ENCODE data around the gene TMEM120B.
A peak's percentile ranks its signal among the peaks of the same experiment; 100 is the strongest.

The TMEM120B gene

DNA sequence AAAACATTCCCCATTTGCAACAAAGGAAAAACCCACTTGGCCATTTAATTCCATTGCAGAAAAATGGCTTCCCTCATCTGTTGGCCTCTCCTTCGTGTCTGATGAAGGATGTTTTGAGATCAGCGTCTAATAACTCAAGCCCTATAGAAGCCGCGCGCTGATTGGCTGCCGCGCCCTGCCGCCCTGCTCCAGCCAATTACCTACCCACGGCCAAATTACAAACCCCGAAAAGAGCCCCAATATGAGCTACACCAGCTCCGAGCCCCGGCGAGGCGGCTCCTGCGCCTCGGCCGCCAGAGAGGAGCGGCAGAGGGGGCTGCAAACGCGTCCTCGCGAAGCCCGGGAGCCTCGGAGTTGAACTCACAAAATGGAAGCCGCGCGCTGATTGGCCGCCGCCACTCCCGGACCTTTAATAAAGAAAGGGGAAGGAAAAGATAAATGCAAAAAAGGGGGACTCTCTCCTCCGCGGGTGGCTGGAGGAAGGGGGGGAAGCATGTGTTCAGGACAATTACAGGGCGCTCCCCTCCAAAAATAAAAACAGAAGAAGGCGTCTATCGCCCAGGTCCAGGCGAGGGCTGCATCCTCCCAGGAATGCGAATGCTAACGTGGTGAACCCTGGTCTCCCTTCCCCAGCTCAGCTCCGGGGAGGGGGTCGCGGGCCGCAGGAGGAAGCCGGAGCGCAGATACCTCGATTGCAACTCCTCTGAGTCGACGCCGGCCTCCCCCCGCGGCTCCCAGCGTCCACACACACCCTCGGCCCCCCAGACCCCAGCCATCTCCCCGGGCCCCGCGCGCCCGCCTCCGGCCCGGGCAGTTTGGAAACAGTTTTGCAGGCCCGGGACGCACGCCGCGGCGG, 90.5 kb downstream of the TMEM120B start:
- DNase-seq (ENCODE audit: low read depth in 1 of 2, low spot score in 1 of 2): peak; percentile 66 to 67

DNA sequence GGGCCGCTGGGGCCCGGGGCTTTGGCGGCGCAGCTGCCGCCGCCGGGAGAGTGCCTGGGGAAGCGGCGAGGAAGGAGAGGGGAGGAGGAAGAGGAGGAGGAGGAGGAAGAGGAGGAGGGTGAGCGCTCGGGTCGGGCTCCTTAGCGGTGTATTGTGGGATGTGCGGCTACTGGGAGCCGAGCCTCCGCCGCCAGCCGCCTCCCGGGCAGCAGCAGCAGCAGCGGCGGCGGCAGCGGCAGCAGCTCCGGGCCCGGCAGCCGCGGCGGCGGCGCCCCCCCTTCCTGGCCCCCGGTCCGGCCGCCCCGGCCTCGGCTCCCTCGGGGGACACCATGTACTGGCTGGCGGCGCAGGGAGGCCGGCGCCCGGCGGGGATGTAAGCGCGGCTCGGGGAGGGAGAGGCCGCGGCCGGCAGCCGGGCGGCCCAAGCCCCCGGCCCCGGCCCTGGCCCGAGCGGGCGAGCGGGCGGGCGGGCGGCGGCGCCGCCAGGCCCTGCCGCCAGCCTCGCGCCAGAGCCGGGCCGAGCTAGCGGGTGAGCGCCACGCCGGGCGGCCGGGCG, 91.4 kb downstream of the TMEM120B start, which contains the start of gene SETD1B:
Gene SETD1B (plus strand): TSS at position 149 of the 556 bp plus-strand sequence. CDS start 729 bp downstream, outside the sequence.
- DNase-seq (ENCODE audit: low read depth in 1 of 2, low spot score in 1 of 2): no peak

DNA sequence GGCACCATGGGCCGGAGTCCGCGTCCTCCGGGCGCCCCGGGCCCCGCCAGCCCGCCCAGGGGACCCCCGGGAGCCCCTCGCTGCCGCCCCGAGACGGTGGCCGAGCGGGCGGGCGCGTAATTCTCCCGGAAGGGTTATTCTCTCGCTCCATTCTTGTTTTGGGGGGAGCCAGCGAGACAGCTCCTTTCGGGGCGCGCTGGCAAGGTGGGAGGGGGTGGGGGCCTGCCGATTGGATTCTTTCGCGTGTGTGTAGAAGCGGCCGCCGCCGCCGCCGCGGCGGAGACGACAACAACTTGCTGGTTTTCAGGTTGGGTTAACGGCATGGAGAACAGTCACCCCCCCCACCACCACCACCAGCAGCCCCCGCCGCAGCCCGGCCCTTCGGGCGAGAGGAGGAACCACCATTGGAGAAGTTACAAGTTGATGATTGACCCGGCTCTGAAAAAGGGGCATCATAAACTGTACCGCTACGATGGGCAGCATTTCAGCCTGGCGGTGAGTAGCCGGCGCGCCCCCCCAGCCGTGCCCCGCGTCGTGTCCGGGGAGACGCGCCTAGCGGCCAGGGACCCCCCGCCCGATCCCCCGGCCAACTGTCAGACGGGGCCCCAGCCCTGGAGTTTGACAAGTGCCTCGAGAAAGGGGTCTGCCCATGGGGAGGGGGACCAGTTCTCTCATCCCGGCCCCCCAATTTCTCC, 92.0 kb downstream of the TMEM120B start:
- peak in 1 of 2 donors; percentile 44 for DNase-seq (ENCODE audit: low read depth in 1 of 2, low spot score in 1 of 2)

DNA sequence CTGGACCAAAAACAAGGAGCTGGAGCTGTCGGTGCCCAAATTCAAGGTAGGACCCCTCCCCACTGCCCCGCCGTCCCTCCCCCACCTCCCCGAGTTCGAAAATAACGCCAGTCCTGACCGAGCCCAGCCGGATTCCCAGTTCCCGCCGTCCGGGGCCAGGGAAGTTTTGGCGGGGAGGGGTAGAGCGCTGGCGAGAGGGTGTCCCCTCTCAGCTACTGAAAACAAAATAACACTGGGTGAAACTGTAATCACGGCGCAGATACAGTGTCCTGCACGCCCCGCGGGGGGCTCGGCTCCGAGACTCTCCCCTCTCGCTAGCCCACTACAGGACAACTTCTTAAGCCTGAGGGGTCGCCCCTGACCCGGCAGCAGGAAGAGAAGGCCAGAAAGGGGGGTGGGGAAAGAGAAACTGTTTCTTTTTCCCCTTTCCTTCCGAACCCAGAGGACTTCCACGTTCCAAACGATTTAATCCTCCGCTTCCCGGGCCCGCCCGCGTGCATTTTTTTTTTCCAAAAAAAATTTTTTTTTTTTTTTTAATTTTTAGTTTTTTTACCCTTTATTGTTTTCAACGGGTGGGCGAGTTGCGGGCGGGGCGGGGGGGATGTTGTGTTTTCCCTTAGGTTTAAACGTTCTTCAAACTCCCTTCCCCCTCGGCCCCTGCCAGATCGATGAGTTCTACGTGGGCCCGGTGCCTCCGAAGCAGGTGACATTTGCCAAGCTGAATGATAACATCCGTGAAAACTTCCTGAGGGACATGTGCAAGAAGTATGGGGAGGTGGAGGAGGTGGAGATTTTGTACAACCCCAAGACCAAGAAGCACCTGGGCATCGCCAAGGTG, 92.8 kb downstream of the TMEM120B start:
- no peak for DNase-seq (ENCODE audit: low read depth in 1 of 2, low spot score in 1 of 2)

DNA sequence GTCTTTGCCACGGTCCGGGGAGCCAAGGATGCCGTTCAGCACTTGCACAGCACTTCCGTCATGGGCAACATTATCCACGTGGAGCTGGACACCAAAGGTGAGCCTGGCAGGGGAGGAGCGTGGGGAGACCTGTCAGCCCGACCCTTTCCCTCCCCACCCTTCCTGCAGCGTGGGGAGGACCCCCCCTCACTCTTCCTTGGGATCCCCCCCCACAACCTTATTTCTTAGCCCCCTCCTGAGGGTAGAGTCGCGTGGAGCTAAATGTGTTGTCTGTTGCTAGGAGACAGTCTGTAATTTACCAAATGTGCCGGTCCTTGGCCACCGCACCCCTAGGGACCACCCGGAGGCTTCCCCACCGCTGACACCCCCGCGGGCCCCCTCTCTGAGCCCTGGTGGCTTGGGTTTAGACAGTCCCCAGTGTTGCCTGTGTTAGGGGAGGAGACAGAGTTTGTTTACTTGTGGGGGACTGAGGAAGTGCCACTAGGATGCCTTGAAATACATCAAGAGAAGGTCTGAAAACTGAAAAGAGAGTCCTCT, 93.5 kb downstream of the TMEM120B start:
- no peak for DNase-seq (ENCODE audit: low read depth in 1 of 2, low spot score in 1 of 2)

DNA sequence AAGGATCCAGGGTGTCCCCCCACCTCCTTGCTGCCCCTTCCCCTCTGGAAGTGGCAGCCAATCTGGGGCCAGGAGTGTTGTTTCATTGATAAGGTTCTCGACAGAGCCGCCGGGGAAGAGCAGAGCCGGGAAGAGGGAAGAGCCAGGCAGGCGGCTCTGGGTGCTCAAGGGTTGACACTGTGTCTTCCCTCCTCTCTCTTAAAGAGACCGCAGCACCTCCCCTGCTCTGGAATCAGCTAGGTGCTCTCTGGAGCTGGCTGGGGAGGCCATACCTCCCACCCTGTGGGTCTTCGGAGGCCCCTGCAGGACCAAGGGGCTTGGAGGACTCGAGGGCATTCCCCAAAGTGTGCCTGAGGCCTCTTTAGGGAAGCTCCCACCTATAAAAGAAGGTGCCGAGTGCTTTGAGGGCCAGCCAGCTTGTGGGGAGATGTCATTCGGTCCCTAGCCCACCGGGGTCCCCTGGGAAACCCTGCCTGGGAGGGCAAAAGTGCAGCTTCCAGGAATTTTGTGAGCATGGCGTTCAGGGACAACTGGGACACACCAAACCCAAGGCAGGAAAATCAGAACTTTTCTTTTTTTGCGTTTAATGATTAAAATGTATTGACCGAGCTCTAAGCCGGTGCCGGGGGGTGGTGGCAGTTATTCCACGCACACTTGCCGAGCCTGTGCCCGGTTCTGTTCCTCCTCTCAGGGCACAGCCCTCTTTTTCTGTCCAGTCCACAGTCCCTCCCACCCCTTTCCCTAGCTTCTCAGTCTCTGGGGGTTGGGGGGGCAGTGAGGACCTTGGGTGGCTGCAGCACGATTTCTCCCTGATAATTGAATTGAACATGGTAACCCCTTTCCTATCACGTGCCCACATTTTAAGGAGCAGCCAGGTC, 94.2 kb downstream of the TMEM120B start:
- DNase-seq (ENCODE audit: low read depth in 1 of 2, low spot score in 1 of 2): no peak

DNA sequence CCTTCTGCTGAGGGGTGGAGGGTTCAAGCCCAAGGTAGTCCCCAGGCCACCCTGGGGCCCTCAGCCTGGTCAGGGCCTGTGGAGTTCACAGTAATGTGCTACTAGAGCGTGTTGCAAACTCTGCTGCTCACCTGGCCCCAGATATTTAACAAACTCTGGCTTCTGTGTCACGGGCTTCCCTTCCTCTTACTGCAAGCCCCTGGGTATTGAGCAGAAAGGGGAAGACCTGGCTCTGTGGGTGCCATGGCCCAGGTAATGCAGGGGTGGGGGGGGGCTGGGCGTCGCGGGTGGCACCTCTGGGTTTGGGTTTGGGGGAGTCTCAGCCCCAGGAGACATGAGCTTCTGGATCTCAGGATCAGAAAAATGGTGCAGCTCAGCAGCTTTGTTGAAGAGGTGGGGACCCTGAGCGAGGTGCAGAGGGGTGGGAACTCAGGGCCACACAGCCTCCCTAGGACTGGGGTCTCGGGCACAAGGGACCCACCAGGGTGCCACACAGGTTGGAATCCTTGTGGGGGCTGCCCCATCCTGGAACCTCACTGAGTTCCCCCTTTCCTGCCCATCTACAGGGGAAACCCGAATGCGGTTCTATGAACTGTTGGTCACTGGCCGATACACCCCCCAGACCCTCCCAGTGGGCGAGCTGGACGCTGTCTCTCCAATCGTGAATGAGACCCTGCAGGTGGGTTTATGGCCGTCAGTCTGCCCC, 95.2 kb downstream of the TMEM120B start:
- no peak for DNase-seq (ENCODE audit: low read depth in 1 of 2, low spot score in 1 of 2)

DNA sequence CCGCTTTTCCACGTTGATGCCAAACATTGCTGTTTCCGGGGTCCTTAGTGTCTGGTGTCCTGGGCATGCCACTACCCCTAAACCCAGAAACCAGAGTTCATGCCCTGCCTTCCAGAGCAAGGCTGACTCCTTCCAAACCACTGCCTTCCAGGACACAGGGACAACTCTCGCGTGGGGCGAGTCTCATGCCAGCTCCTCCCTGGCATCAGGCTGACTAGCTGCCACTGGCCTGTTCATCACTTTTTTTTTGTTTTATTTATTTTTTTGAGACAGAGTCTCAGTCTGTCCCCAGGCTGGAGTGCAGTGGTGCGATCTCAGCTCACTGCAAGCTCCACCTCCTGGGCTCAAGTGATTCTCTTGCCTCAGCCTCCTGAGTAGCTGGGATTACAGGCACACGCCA, 96.1 kb downstream of the TMEM120B start:
- DNase-seq (ENCODE audit: low read depth in 1 of 2, low spot score in 1 of 2): no peak

DNA sequence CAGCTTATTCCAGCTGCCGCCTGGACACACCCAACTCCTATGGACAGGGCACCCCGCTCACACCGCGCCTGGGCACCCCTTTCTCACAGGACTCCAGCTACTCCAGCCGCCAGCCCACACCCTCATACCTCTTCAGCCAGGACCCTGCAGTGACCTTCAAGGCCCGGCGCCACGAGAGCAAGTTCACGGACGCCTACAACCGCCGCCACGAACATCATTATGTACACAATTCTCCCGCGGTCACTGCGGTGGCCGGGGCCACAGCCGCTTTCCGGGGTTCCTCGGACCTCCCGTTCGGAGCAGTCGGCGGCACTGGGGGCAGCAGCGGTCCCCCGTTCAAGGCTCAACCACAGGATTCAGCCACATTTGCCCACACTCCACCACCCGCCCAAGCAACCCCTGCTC, 97.2 kb downstream of the TMEM120B start:
- DNase-seq (ENCODE audit: low read depth in 1 of 2, low spot score in 1 of 2): no peak

DNA sequence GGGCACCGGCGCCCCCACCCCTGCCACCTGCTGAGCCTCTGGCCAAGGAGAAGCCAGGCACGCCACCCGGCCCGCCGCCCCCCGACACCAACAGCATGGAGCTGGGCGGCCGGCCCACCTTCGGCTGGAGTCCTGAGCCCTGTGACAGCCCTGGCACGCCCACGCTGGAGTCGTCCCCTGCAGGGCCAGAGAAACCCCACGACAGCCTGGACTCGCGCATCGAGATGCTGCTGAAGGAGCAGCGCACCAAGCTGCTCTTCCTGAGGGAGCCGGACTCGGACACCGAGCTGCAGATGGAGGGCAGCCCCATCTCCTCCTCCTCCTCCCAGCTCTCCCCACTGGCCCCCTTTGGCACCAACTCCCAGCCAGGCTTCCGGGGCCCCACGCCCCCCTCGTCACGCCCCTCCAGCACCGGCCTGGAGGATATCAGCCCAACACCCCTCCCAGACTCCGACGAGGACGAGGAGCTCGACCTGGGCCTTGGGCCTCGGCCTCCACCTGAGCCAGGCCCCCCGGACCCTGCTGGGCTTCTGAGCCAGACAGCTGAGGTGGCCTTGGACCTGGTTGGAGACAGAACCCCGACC, 97.8 kb downstream of the TMEM120B start:
- no peak for DNase-seq (ENCODE audit: low read depth in 1 of 2, low spot score in 1 of 2)

DNA sequence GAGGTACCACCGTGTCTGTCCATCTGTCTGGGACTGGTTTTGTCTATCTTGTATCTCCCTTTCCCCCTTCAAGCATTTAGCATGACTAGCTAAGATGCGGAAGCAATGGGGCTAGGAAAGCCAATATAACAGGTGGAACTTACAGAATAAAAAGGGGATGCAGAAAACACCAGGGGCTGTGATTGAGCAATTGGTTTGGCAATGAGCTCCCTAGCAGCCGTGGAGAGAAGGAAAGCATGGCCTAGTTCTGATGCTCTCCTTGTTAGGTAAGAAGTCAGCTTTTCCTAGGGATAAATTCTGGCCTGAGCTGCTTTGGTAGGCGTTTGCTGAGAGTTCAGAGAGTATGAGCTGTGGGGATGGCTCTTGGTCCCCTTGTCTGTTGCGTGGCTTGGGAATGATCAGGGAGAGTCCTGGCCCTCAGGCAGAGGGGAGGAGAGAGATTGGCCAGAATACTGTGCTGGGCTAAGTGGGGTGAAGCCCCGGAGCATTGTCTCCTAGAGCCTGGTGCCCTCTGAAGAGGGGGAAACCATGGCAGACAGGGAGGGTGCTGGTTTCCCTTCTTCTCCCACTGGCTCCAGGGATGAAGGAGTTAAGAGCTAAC, 98.4 kb downstream of the TMEM120B start:
- DNase-seq (ENCODE audit: low read depth in 1 of 2, low spot score in 1 of 2): no peak

DNA sequence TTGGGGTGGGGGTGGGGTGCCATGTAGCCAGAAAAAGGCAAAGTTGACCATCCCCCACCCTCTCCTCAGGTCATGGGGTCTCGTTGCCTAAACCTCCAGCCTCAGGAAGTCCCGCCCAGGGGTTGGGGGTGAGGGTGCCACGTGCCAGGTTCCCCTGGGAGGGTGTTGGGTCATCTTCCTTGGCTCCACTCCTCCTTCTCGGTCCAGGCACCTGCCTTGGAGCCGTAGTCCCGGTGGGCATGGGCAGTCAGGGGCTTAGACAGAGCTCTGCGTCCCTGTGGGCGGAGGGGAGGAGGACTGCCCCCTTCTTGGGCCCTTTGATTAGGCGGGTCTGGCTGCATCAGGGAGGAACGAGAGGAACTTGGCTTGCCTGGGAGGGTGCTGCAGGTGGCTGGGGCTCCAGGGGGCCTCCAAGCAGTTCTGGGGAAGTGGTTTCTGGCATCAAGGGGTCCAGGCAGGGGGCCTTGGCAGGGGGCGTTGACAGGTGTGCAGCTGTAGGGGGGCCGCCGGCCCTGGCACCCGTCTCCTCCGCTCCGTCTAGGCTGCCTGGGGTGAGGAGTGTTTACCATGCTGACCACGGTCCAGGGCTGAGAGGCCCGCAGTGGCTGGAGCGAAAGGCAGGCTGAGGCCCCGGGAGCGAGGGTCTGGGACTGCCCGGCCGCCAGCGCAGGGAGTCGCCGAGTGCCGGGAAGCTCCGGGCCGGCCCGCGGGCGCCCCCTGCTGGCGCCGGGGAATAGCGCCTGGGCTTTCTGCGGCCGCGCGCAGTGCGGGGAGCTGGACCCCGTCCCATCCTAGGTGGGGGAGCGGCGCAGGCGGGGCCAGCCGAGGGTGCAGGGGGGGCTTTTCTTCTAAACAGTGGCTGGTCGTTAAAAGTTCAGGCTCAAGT, 99.1 kb downstream of the TMEM120B start:
- DNase-seq (ENCODE audit: low read depth in 1 of 2, low spot score in 1 of 2): peak in 1 of 2 donors; percentile 66

DNA sequence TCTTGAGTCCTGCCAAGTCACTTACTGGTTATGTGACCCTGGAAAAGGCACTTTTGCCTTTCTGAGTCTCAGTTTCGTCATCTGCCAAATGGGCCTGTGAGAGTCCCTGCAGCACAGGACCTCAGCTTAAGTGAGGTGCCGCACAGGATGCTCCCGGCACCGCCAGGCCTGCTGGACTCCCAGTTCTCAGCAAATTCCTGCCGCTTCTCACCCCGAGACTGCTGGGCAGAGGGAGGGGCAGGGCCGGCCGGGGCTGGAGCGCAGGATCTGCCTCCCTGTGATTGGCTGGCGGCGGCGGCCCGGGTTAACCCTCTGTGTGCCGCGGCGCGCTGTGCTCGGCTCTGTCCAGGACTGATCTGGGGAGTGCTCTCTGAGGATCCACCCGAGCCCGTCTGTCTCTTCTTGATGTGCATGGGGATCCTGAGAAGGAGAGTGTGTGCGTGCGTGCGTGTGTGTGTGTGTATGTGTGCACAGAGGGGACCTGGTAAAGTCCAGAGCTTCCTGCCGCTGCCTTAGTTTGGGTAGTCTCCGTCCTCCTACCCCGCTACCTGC, 99.8 kb downstream of the TMEM120B start:
- DNase-seq (ENCODE audit: low read depth in 1 of 2, low spot score in 1 of 2): no peak

DNA sequence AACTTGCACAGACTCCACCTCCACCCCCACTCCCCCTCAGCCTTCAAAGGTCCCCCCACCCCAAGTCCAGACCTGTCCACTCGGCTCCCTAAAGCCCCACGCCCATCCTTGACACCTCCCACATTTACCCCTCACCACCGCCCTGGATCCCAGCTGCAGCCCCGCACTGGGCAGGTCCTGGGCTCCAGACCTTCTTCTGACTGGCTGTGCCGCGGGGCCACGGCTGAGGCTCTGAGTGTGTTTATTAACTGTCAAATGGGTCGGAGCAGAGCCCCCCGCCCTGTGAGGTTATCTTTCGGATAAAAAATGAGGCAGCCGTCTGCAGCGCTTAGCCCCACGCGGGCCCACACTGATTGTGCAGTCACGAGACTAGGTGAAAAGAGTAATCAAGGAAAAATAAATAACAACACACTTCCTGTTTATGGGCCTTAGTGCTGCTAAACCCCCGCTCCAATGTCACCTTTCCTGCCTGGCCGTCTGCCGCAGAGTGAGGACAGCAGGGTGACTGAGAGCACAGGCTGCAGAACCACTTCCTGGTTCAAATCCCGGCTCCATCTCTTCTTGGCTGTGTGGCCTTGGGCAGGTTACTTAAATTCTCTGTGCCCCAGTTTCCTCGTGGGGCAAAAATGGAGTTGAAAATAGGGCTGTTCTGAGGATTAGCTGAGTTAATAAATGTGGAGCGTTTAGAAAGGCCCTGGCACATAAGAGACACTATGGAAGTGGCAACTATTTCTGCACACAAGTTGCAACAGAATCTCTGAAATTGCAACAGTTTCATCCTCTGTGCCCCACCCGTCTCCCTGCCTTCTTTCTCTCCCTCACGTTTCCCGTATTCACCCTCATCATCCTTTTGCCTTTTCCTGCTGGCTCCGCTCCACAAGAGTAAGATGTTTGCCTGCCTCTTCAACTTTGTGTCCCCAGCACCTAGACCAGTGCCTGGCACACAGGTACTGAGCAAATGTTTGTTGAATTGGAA, 100.7 kb downstream of the TMEM120B start:
- DNase-seq (ENCODE audit: low read depth in 1 of 2, low spot score in 1 of 2): no peak

DNA sequence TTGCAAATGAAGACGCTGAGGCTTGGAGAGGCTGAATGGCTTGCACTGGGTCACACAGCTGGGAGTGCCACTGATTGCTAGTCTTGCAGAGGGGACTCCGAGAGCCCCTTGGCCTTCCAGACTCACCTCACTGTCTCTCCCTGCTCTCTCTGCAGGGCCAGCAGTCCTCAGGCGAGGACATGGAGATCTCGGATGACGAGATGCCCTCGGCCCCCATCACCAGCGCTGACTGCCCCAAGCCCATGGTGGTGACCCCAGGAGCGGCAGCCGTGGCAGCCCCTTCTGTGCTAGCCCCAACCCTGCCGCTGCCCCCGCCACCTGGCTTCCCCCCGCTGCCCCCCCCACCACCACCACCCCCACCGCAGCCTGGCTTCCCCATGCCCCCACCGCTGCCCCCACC, 101.4 kb downstream of the TMEM120B start:
- no peak for DNase-seq (ENCODE audit: low read depth in 1 of 2, low spot score in 1 of 2)
